ENCODE measurements around the gene NIPSNAP2. TPM values are rescaled to one million over a fixed set of nuclear protein-coding genes. Genes with fewer than 3 reads are reported as not detected.

NIPSNAP2 gene
- 78.8 TPM for total RNA-seq

DNA sequence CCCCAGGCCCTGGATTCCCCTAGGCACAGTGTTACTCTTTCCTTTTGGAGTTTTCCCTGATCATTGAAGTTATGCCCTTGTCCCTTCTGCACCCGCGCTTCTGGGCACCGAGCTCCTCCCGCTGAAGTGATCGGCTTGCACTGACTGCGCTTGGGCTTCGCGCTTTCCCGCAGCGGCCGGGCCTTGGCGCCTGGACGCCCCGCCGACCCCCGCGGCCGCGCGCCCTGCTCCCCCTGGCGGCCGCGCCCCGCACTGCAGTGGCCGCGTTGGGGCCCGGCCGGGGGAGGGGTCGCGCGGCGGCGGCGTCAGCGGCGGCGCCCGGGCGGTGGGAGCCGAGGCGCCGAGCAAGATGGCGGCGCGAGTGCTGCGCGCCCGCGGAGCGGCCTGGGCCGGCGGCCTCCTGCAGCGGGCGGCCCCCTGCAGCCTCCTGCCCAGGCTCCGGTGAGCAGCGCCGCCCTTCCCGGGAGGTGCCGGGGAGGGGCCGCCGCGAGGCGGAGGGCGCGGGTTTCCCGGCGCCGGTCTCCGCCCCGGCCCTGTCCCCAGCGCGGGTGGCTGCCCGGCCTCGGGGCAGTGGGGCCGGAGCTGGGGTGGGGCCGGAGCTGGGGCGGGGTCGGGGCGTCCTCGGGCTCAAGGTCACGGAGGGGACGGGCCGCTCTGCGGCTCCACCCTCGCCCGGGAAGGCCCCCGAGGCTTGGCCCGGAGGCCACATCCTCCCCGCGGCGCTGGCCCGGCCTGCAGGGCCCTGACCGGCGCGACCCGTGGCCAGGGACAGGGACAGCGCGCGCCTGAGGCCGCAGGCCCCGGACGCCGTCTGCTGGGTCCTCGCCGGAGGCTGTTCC is at the start of gene NIPSNAP2:
NIPSNAP2 (plus strand) TSS at position 325 of the 839 bp plus-strand sequence; CDS start at position 350, 25 bp downstream.

DNA sequence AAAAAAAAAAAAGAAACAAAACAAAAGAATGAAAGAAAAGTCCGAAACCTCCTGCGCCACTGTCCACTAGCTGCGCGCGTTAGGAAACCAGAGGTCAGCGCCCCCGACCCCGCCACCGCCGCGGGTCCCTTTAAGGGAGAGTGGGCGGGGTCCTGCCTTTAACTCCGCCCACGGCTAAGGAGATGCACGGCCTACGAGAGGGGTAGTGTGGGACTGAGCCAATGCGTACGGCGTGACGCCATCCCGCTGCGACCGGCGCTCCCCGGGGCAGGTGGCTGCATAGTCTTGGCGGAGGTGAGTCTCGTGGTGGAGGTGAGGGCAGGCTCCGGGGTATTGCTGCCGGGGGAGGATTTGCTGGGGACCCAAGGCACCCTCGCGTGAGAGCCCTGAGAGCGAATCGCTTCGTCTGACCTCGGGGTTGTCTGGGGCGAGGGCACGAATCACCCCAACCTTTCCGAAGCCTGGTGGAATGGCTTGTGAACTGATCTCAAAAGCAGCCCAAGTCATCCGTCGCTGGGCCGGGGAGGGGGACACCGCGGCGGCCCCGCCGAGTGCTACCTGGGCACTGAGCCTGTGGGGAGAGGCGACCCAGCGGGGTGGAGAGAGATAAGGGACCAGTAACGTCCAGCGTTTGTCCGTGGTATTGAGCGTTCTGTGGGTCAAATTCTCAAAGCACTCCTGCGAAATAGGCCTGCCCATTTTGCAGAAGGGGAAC is 12.6 kb upstream of the NIPSNAP2 start, which contains the start of gene MRPS17:
MRPS17 (plus strand) TSS at position 241 of the 715 bp plus-strand sequence. CDS start 1,319 bp downstream, outside the sequence.

Other genes with a start within 250 kb of the NIPSNAP2 start
- gene SEPTIN14, start 101.8 kb upstream of the NIPSNAP2 start, total RNA-seq = not detected
- 38.8 TPM for gene ZNF713, start 77.1 kb upstream of the NIPSNAP2 start, total RNA-seq
- 8.9 TPM for gene MRPS17, start 12.7 kb upstream of the NIPSNAP2 start, total RNA-seq
- 31.1 TPM for gene PSPH, start 86.9 kb downstream of the NIPSNAP2 start, total RNA-seq
- 117 TPM for gene CCT6A, start 87.2 kb downstream of the NIPSNAP2 start, total RNA-seq
- 68.6 TPM for gene SUMF2, start 99.7 kb downstream of the NIPSNAP2 start, total RNA-seq
- 4.7 TPM for gene PHKG1, start 128.4 kb downstream of the NIPSNAP2 start, total RNA-seq
- 166 TPM for gene CHCHD2, start 141.9 kb downstream of the NIPSNAP2 start, total RNA-seq
- not detected for gene NUPR2, start 151.8 kb downstream of the NIPSNAP2 start, total RNA-seq